NCI-H2227 treated with DMSO at 0.1 percent for 48 hours (cell line): ENCODE results near the gene WDHD1.
"Not testable (repeated sequence)": the region's sequence is repeated elsewhere in the genome, so short reads cannot be mapped to it uniquely, and the experiment has no call there.

Source experiments
- DNase-seq: peaks from one replicate; lab custom pipeline; 2025; lab: John Stamatoyannopoulos, UW

Gene WDHD1, protein sequence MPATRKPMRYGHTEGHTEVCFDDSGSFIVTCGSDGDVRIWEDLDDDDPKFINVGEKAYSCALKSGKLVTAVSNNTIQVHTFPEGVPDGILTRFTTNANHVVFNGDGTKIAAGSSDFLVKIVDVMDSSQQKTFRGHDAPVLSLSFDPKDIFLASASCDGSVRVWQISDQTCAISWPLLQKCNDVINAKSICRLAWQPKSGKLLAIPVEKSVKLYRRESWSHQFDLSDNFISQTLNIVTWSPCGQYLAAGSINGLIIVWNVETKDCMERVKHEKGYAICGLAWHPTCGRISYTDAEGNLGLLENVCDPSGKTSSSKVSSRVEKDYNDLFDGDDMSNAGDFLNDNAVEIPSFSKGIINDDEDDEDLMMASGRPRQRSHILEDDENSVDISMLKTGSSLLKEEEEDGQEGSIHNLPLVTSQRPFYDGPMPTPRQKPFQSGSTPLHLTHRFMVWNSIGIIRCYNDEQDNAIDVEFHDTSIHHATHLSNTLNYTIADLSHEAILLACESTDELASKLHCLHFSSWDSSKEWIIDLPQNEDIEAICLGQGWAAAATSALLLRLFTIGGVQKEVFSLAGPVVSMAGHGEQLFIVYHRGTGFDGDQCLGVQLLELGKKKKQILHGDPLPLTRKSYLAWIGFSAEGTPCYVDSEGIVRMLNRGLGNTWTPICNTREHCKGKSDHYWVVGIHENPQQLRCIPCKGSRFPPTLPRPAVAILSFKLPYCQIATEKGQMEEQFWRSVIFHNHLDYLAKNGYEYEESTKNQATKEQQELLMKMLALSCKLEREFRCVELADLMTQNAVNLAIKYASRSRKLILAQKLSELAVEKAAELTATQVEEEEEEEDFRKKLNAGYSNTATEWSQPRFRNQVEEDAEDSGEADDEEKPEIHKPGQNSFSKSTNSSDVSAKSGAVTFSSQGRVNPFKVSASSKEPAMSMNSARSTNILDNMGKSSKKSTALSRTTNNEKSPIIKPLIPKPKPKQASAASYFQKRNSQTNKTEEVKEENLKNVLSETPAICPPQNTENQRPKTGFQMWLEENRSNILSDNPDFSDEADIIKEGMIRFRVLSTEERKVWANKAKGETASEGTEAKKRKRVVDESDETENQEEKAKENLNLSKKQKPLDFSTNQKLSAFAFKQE

GRCh38 chr14:55026793-55027561, at the start of gene WDHD1, which contains the start of gene SOCS4:
TSS of gene WDHD1 (minus strand) at chr14:55027099. CDS start at chr14:55026787, 312 bp downstream.
TSS of gene SOCS4 (plus strand) at chr14:55027236. CDS start at chr14:55043042, 15,806 bp downstream.
- DNase-seq, result peak; percentile 91

GRCh38 chr14:55075628-55076175, 48.8 kb upstream of the WDHD1 start:
- no peak for DNase-seq

- no peak for DNase-seq
These were observed 47.8 kb upstream of the WDHD1 start for GRCh38 chr14:55074662-55075061.

DNA sequence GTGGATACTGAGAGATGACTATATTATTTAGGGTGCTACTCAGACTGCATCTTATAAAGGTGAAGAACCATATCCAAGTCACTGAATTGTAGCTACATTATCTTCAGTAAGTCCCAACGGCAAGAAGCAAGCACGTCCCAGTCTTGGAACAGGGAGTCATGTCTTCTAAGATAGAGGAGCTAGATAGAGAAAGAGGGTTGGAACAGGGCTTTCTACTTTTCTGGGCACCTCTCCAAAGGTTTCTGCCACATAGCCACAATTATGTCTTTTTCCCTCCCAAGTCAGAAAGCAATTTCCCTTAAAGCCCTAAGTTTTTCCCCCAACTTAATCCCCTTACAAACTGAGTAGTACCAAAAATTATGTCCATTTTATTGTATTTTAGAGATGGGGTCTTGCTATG, 47.0 kb upstream of the WDHD1 start:
- DNase-seq, result no peak

DNA sequence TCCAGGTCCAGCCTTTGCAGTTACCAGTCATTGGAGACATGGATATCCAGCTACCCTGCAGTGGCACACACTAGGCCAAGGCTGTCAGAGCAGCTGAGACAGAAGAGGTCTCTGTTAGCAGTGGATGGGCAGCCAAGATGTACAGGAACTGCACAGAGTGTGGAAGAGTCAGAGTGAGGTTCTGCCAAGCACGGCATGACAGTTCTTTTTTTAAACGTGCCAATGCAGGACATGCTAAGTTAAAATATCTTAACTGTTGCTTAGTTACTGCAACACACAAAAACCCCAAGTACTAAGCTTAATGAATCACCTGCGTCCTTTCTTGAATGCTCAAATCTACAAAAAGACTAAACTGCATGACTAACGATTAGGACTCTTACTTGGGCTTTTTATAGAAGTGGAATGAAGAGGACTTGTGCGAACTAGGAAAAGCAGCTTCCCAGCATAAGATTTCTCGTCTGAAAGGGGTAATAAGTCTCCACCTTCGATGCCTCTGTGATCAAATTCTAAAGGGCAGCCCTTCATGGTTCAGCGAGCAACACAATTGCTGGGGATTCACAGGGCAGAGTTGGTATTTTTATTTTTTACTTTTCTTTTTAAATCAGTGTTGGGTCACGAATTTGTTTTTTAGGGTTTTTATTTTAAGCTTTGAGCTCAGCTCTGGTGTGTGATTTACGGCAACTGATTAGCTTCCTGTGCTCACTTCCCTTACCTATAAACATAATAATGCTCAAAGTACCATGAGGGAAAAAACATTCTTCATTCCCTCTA, 45.2 kb upstream of the WDHD1 start:
- DNase-seq, result no peak

DNA sequence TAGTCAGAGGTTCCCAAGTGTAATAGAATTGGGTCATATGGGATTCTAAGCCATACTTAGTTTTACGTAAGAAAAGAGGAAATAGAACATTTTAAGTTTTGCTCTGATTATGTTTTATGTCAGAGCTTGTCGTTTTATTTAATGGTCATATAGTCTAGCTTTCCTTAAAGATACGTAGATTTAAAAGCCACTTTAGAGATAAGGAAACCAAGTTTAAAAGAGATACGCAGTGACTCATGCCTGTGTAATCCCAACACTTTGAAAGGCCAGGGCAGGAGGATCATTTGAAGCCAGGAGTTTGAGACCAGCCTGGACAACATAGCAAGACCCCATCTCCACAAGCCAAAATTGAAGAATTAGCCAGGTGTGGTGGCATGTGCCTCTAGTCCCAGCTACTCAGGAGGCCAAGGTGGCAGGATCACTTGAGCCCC, 44.1 kb upstream of the WDHD1 start:
- DNase-seq, result no peak

- no peak for DNase-seq
These were observed 39.3 kb upstream of the WDHD1 start for GRCh38 chr14:55066223-55066622.

GRCh38 chr14:55065411-55065810, 38.5 kb upstream of the WDHD1 start:
- no peak for DNase-seq

- not testable (repeated sequence) for DNase-seq
These were observed 38.0 kb upstream of the WDHD1 start for GRCh38 chr14:55064896-55065295.

DNA sequence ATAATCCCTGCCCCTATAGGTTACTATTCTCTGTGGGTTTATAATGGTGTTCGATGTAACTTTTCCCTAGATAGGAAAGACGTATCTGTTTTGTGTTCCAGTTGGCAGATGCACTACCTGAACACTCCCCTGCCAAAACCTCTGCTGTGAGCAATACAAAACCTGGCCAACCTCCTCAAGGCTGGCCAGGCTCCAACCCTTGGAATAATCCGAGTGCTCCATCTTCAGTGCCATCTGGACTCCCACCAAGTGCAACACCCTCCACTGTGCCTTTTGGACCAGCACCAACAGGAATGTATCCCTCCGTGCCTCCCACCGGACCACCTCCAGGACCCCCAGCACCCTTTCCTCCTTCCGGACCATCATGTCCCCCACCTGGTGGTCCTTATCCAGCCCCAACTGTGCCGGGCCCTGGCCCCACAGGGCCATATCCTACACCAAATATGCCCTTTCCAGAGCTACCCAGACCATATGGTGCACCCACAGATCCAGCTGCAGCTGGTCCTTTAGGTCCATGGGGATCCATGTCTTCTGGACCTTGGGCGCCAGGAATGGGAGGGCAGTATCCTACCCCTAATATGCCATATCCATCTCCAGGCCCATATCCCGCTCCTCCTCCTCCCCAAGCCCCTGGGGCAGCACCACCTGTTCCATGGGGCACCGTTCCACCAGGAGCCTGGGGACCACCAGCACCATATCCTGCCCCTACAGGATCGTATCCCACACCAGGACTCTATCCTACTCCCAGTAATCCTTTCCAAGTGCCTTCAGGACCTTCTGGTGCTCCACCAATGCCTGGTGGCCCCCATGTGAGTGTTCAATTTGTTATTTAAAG, 35.8 kb upstream of the WDHD1 start:
- DNase-seq, result no peak

DNA sequence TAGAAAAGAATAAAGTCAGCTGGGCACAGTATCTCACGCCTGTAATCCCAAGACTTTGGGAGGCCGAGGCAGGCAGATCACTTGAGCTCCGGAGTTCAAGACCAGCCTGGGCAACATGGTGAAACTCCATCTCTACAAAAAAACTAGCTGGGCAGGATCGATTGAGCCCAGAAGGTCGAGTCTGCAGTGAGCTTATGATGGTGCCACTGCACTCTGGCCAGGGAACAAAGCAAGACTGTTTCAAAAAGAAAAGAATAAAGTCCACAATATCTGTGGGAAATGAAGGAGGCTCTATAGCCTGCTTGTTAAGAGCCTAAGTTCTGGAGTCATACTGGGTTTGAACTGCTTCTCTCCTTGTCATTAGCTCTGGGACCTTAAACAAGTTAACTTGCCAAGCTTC, 32.4 kb upstream of the WDHD1 start:
- no peak for DNase-seq

DNA sequence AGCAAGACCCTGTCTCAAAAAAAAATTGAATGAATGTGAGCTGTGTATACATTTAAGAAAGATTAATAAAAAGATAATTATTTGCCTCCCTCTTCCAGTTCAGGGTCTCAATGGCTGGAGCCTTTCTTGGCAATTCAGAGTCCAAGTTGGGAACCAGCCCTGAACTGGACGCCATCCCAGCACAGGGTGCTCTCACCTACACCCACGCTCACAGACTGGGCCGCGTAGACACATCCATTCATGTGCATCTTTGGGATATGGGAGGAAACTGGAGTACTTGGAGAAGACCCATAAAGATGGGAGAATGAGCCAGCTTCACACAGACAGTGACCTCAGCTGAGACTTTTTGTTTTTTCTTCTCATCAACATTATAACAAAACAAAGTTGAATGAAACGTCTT, 31.0 kb upstream of the WDHD1 start:
- no peak for DNase-seq

- no peak for DNase-seq
These were observed 27.2 kb upstream of the WDHD1 start for GRCh38 chr14:55054098-55054497.

DNA sequence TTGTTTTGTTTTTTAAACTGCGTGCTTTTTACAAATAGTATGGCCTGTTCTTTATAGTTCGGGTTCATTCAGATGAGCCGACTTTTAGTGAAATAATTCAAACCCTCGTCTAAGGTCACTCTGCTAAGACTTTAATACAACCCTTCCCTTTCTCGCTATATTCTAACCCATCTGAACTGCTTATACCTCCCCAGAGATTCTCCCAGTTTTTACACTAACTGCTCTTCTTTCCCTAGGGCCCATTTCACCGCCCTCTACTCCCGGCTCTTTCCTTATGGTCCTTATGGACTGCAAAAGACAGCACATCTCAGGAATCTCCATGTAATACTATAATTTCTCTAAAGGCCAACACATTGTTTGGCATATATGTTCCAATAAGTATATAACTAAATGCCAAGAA, 26.6 kb upstream of the WDHD1 start:
- DNase-seq, result no peak

DNA sequence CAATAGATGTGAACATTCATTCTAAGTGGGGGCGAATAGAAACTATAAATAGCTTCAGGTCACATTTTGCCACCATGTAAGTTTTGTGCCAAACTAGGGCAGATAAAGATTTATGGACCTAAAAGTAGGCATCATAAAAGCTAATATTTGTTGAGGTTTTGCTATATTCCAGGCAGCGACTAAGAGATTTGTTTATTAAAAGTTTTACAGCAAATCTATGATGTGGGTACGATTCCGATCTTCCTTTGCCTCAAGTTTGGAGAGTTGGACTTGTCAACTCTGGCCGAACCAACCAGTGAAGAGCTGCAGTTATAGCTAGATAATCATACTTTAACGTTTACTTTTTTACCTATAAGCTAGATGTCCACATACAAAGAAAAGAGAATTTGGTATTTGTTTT, 26.1 kb upstream of the WDHD1 start:
- no peak for DNase-seq

DNA sequence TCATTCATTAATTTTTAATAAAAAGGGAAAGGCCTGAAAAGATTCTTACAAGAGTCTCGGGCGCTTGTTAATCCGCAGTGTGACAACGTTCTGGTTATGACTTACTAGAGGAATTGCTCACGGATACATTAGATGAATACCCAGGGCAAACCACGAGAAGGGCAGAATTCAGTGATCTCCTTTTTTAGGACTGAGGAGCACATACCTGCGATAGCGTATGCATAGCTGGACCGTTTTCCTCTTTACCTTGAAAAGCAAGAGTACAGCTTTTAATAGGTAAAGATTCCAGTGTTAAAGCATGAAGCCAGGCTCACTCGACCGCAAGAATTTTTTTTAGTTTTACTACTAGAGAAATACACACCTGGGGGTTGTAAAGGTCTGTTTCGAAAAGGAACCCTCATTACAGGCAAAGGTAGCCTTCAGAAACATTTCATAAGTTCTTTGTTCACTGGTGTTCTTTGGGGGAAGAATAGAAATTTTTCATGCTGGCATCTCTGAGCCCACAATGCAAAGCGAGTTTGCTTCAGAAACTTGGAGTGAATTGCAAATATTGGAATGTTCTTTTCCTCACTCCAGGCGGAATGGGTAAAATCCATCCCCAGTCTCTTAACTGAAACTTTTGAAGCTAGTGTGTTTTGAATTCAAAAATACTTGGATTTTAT, 25.5 kb upstream of the WDHD1 start:
- peak; percentile 71 for DNase-seq

- peak; percentile 95 for DNase-seq
These were observed 24.7 kb upstream of the WDHD1 start, which contains the start of gene MAPK1IP1L for GRCh38 chr14:55051423-55052268. TSS of gene MAPK1IP1L (plus strand) at chr14:55051647. CDS start at chr14:55061684, 10,037 bp downstream.

DNA sequence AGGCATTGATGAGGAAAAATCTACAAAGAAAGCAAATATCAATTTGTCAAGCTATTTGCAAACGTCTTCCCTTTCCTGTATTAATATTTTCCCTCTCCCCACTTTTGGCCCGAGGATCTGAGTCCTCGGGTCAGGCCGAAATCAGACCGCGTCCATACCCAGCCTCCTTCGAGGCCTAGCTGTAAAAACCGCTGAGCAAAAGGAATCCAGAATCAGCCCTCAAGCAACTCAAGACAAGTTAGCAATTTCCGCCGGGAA, 24.2 kb upstream of the WDHD1 start:
- no peak for DNase-seq
